ENCODE data around the gene MMP19. TPM values are rescaled to one million over a fixed set of nuclear protein-coding genes. Genes with fewer than 3 reads are reported as not detected.

The MMP19 gene
- total RNA-seq, 4 donors from 2014 or later = 5.5 to 17.4 (median 8.5) TPM

DNA sequence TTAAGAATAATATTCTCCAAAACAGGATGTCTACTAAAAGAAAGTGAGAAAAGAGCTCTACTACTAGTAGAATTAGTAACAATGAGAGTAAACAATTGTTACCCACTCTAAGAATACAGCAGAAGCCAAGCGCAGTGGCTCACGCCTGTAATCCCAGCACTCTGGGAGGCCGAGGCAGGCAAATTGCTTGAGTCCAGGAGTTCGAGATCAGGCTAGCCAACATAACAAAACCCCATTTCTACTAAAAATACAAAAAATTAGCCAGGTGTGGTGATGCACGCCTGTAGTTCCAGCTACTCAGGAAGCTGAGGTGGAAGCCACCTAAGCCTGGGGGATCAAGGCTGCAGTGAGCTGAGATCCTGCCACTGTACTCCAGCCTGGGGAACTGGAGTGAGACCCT, 18.0 kb downstream of the MMP19 start:
- H3K4me1 ChIP-seq = peaks cover 38 to 53% (median 45%) of the 10 kb centered on the region in 4 donors
- peaks cover 17 to 54% (median 44%) of the 10 kb centered on the region in 4 donors for H3K36me3 ChIP-seq
- DNase-seq (ENCODE audit: extremely low spot score) = no peak
- 85% methylated on average over 5 of the region's 5 CpGs for WGBS
- intact Hi-C loops (cut with DNase I) = loop anchor here (5.0 kb wide), 1 partner anchor 103 kb away; the partner anchor contains the start of gene PYM1
- no peaks in the 10 kb centered on the region for H3K9me3 ChIP-seq
- no peak overlapping the region for H3K4me3 ChIP-seq
- TF ChIP-seq EP300 (IDR thresholded peaks at IDR 0.05) = no peak
- no peak for TF ChIP-seq POLR2AphosphoS5 (IDR thresholded peaks at IDR 0.05)
- TF ChIP-seq, protein P1, sequence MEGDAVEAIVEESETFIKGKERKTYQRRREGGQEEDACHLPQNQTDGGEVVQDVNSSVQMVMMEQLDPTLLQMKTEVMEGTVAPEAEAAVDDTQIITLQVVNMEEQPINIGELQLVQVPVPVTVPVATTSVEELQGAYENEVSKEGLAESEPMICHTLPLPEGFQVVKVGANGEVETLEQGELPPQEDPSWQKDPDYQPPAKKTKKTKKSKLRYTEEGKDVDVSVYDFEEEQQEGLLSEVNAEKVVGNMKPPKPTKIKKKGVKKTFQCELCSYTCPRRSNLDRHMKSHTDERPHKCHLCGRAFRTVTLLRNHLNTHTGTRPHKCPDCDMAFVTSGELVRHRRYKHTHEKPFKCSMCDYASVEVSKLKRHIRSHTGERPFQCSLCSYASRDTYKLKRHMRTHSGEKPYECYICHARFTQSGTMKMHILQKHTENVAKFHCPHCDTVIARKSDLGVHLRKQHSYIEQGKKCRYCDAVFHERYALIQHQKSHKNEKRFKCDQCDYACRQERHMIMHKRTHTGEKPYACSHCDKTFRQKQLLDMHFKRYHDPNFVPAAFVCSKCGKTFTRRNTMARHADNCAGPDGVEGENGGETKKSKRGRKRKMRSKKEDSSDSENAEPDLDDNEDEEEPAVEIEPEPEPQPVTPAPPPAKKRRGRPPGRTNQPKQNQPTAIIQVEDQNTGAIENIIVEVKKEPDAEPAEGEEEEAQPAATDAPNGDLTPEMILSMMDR (IDR thresholded peaks at IDR 0.05) = no peak
- TF ChIP-seq POLR2A (IDR thresholded peaks at IDR 0.05; ENCODE audit: low read depth) = no peak
- H3K27me3 ChIP-seq = no peaks in the 10 kb centered on the region
- no peak overlapping the region for H3K27ac ChIP-seq (replicated peaks in 1 of 4)

DNA sequence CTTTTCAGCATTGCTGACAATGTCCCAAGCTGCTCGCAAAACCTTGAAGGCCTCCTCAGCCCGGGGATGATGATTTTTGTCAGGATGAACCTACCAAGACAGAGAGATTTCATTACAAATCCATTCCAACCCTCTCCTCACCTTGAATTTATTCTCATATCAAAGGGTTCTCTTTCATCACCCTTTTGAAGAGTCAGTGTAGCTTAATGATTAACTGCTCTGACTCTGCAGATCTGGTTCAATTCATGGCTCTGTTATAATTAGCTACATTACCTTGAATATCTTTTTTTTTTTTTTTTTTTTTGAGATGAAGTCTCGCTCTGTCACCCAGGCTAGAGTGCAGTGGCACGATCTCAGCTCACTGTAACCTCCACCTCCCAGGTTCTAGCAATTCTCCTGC, 19.3 kb downstream of the MMP19 start:
- no peak overlapping the region for H3K4me3 ChIP-seq
- H3K9me3 ChIP-seq = no peaks in the 10 kb centered on the region
- peaks cover 34 to 54% (median 47%) of the 10 kb centered on the region in 4 donors for H3K4me1 ChIP-seq
- DNase-seq (ENCODE audit: extremely low spot score) = no peak
- TF ChIP-seq POLR2AphosphoS5 (IDR thresholded peaks at IDR 0.05) (no peak), EP300 (IDR thresholded peaks at IDR 0.05) (no peak), POLR2A (IDR thresholded peaks at IDR 0.05; ENCODE audit: low read depth) (no peak)
- TF ChIP-seq, protein P1 (IDR thresholded peaks at IDR 0.05) = no peak
- 87% methylated on average over 4 of the region's 4 CpGs for WGBS
- no peaks in the 10 kb centered on the region for H3K27me3 ChIP-seq
- intact Hi-C loops (cut with DNase I) = no loop called here
- H3K36me3 ChIP-seq = peaks cover 17 to 62% (median 51%) of the 10 kb centered on the region in 4 donors
- H3K27ac ChIP-seq (replicated peaks in 1 of 4) = no peak overlapping the region

DNA sequence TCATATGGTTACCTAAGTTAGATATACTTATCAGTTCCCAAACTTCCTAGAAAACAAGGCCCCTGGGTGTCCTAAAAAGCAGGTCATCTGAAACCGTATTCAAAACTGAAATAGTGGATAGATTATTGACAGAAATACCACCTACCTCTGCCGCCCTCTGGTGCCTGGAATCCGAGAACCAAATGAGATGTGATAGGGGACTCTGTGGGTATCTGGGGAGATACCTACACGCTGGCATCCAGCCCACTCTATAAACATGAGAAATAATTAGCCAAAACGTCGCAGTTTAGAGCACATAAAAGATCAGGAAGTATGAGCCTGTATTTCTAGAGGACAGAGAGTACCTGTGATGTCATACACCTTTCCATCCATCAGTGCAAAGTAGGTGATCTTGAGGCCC, 20.5 kb downstream of the MMP19 start:
- TF ChIP-seq, protein P1 (IDR thresholded peaks at IDR 0.05) = peak in 1 of 3 experiments; percentile 11
- no peak for TF ChIP-seq EP300 (IDR thresholded peaks at IDR 0.05)
- Histone ChIP-seq H3K4me3 (no peak overlapping the region), H3K9me3 (no peaks in the 10 kb centered on the region), H3K27me3 (no peaks in the 10 kb centered on the region), H3K36me3 (peaks cover 17 to 52% (median 47%) of the 10 kb centered on the region in 4 donors), H3K27ac (replicated peaks in 1 of 4) (no peak overlapping the region), H3K4me1 (peaks cover 23 to 46% (median 37%) of the 10 kb centered on the region in 4 donors)
- intact Hi-C loops (cut with DNase I) = no loop called here
- 51% methylated on average over 6 of the region's 6 CpGs for WGBS
- DNase-seq (ENCODE audit: extremely low spot score) = no peak

- H3K27me3 ChIP-seq = no peaks in the 10 kb centered on the region
- peaks cover 23 to 44% (median 35%) of the 10 kb centered on the region in 4 donors for H3K4me1 ChIP-seq
- no peak overlapping the region for H3K4me3 ChIP-seq
- H3K36me3 ChIP-seq = peaks cover 17 to 51% (median 47%) of the 10 kb centered on the region in 4 donors
- TF ChIP-seq POLR2A (IDR thresholded peaks at IDR 0.05; ENCODE audit: low read depth) = no peak
- TF ChIP-seq, protein P1 (IDR thresholded peaks at IDR 0.05) = peak in 1 of 3 experiments; percentile 2
- H3K27ac ChIP-seq (replicated peaks in 1 of 4) = no peak overlapping the region
- WGBS = 70% methylated on average over 1 of the region's 1 CpG
- H3K9me3 ChIP-seq = no peaks in the 10 kb centered on the region
- DNase-seq (ENCODE audit: extremely low spot score) = no peak
- intact Hi-C loops (cut with DNase I) = no loop called here
Observed at GRCh38 chr12:55820679-55821078, 22.1 kb downstream of the MMP19 start.

- intact Hi-C loops (cut with DNase I) = loop anchor here (5.0 kb wide), 1 partner anchor 82 kb away; no protein-coding TSS in a partner anchor
Observed at GRCh38 chr12:55818886-55819285, 23.9 kb downstream of the MMP19 start.

More at GRCh38 chr12:55818886-55819285, 23.9 kb downstream of the MMP19 start:
- peak overlapping the region; percentile 70 to 81 (median 78) for H3K4me3 ChIP-seq
- H3K27ac ChIP-seq (replicated peaks in 1 of 4) = peak overlapping the region; percentile 80 to 91 (median 89)
- H3K9me3 ChIP-seq = no peaks in the 10 kb centered on the region
- WGBS = 59% methylated on average over 6 of the region's 6 CpGs
- H3K4me1 ChIP-seq = peaks cover 30 to 45% (median 42%) of the 10 kb centered on the region in 4 donors
- H3K36me3 ChIP-seq = peaks cover 17 to 60% (median 53%) of the 10 kb centered on the region in 4 donors
- DNase-seq (ENCODE audit: extremely low spot score) = peak; percentile 19
- TF ChIP-seq, protein P1 (IDR thresholded peaks at IDR 0.05) = no peak
- TF ChIP-seq POLR2A (IDR thresholded peaks at IDR 0.05; ENCODE audit: low read depth) (no peak), POLR2AphosphoS5 (IDR thresholded peaks at IDR 0.05) (no peak), EP300 (IDR thresholded peaks at IDR 0.05) (no peak)
- H3K27me3 ChIP-seq = no peaks in the 10 kb centered on the region

All from esophagus muscularis mucosa (tissue), 4 donors.